Measurements from ENCODE around the gene POPDC2. TPM values are rescaled to one million over a fixed set of nuclear protein-coding genes. Genes with fewer than 3 reads are reported as not detected.
A peak's percentile ranks its signal among the peaks of the same experiment; 100 is the strongest.

Gene POPDC2
- total RNA-seq, 8 experiments from 2014 or later = 0.31 to 4.6 (median 1.4) TPM; not detected in 1

GRCh38 chr3:119613872-119614271 lies 46.5 kb downstream of the POPDC2 start:
- in situ Hi-C loops (cut with MboI; ENCODE audit: low pct_unique_long_range_greater_than_20kb in 2 of 9, low sequenced_read_pairs in 9 of 9, unreplicated experiment in 9 of 9) = no loop called here
- Histone ChIP-seq H3K4me3 (no peak overlapping the region), H3K4me1 (replicated peaks in 1 of 2) (no peaks in the 10 kb centered on the region), H3K27ac (no peak overlapping the region)
- 0 to 100% (median 80%) methylated on average over 1 to 2 of the region's 4 CpGs; no CpG with 5 or more reads in 4 of the 10 experiments for WGBS, 10 experiments
- ATAC-seq (replicated peaks in 6 of 8) = no peak

GRCh38 chr3:119613201-119613600 lies 47.2 kb downstream of the POPDC2 start:
- Histone ChIP-seq H3K4me3 (no peak overlapping the region), H3K4me1 (replicated peaks in 1 of 2) (peaks cover 0 to 4% of the 10 kb centered on the region in 2 donors), H3K27ac (no peak overlapping the region)
- peak in 1 of 8 experiments; percentile 81 for ATAC-seq (replicated peaks in 6 of 8)
- WGBS, 10 experiments = 86 to 100% (median 100%) methylated on average over 1 of the region's 1 CpG; no CpG with 5 or more reads in 7 of the 10 experiments
- in situ Hi-C loops (cut with MboI; ENCODE audit: low pct_unique_long_range_greater_than_20kb in 2 of 9, low sequenced_read_pairs in 9 of 9, unreplicated experiment in 9 of 9) = no loop called here

DNA sequence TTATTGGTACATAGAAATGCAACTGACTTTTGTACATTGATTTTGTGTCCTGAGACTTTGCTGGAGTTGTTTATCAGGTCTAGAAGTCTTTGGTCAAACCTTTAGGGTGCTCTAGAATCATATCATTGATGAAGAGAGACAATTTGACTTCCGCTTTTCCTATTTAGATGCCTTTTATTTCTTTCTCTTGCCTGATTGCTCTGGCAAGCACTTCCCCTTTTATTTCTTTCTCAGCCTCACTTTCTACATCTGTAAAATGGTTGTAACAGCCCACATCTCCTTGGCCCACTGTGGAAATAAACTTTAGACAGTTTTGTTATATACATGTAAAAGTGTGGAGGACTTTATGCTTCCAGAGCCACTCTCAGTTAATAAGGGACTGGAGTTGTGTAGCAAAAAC lies 48.7 kb downstream of the POPDC2 start:
- ATAC-seq (replicated peaks in 6 of 8) = no peak
- H3K4me3 ChIP-seq = no peak overlapping the region
- WGBS, 10 experiments = 60 to 100% (median 89%) methylated on average over 1 of the region's 1 CpG; no CpG with 5 or more reads in 2 of the 10 experiments
- in situ Hi-C loops (cut with MboI; ENCODE audit: low pct_unique_long_range_greater_than_20kb in 2 of 9, low sequenced_read_pairs in 9 of 9, unreplicated experiment in 9 of 9) = no loop called here
- H3K4me1 ChIP-seq (replicated peaks in 1 of 2) = peaks cover 4 to 8% of the 10 kb centered on the region in 2 donors
- no peak overlapping the region for H3K27ac ChIP-seq

DNA sequence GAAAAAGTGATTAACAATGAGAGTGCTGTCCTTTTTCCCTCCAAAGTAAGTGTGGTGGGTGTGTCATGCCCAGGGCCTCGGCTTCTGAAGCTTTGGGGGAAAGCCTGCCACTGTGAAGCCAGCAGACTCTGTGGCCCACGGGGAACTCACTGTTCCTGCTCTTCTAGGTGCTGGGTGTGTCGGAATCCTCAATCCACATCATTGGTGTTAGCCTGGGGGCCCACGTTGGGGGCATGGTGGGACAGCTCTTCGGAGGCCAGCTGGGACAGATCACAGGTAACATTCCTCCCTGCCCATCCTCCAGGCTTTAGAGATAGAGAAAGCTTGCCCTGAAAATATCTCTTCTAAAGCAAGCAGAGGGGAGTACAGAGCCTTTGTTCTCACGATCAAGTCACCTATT lies 51.1 kb downstream of the POPDC2 start:
- ATAC-seq (replicated peaks in 6 of 8) = no peak
- no peak overlapping the region for H3K27ac ChIP-seq
- in situ Hi-C loops (cut with MboI; ENCODE audit: low pct_unique_long_range_greater_than_20kb in 2 of 9, low sequenced_read_pairs in 9 of 9, unreplicated experiment in 9 of 9) = no loop called here

DNA sequence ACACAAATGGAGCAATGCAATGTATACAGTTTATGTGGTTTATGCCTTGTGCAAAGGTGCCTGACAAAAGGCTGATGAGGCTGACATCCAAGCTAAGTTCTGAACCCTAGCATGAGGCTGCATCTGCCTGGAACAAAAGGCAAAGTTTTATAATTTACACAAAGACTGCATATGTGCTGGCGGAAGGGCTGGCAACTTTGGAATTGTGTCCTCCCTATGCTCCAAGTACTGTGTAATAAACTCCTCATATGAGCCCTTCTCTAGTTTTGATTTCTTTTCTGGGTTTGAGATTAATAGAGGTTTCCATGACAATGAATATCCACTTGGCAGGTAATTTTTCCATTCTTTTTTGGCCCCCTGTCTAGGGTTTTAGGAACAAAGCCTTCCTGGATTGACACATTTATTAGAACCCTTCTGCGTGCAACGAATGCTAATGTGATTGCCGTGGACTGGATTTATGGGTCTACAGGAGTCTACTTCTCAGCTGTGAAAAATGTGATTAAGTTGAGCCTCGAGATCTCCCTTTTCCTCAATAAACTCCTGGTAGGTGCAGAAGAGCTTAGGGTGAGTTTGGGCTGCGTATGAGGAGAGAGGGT lies 51.9 kb downstream of the POPDC2 start:
- Histone ChIP-seq H3K27ac (no peak overlapping the region), H3K4me1 (replicated peaks in 1 of 2) (peaks cover 4 to 8% of the 10 kb centered on the region in 2 donors), H3K4me3 (no peak overlapping the region)
- in situ Hi-C loops (cut with MboI; ENCODE audit: low pct_unique_long_range_greater_than_20kb in 2 of 9, low sequenced_read_pairs in 9 of 9, unreplicated experiment in 9 of 9) = no loop called here
- peak in 3 of 8 experiments; percentile 39 to 80 (median 55) for ATAC-seq (replicated peaks in 6 of 8)
- WGBS, 10 experiments = 24 to 100% (median 59%) methylated on average over 1 to 6 of the region's 6 CpGs; no CpG with 5 or more reads in 2 of the 10 experiments

More for the DNA sequence above, 51.1 kb downstream of the POPDC2 start:
- peaks cover 4 to 8% of the 10 kb centered on the region in 2 donors for H3K4me1 ChIP-seq (replicated peaks in 1 of 2)
- no peak overlapping the region for H3K4me3 ChIP-seq
- WGBS, 10 experiments = 14 to 100% (median 78%) methylated on average over 1 to 4 of the region's 6 CpGs; no CpG with 5 or more reads in 3 of the 10 experiments

DNA sequence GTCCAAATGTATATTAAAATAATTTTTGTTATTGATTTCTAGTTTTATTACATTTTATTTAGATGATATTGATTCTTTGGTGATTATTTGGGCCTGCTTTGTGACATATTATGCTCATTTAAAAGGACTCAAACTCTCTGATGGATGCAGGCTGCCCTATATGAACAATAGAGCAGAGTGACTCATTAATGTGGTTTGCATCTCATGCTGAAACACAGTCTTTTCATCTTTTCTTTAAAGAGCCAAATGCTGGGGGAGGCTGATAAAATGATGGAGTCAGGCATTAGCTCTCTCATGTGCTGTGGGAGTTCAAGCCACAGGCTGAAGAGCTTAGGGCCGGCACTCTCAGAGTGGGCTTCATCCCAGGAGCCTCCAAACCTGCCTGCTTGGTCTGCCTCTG lies 55.5 kb downstream of the POPDC2 start:
- H3K4me3 ChIP-seq = no peak overlapping the region
- peak in 5 of 8 experiments; percentile 55 to 79 (median 60) for ATAC-seq (replicated peaks in 6 of 8)
- in situ Hi-C loops (cut with MboI; ENCODE audit: low pct_unique_long_range_greater_than_20kb in 2 of 9, low sequenced_read_pairs in 9 of 9, unreplicated experiment in 9 of 9) = no loop called here
- peaks cover 4 to 8% of the 10 kb centered on the region in 2 donors for H3K4me1 ChIP-seq (replicated peaks in 1 of 2)
- WGBS, 10 experiments = 40 to 80% (median 43%) methylated on average over 1 of the region's 1 CpG; no CpG with 5 or more reads in 7 of the 10 experiments
- no peak overlapping the region for H3K27ac ChIP-seq

DNA sequence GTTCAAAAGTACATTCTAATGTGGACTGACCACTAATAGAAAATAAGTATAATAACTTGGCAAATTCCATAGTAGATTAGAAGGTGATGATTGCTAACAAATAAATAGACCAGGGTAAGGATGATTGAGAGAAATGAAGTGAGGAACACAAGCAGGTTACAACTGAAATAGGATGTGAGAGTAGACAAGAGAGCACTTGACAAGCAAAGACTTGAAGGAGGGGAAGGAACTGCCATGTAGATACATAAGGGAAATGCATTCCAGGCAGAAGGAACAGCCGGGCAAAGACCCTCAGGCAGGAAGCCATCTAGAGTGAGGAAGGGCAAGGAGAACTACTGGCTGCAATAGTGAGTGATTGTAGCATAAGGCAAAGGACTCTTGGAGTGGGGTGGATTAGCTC lies 57.7 kb downstream of the POPDC2 start:
- 29 to 100% (median 71%) methylated on average over 1 of the region's 1 CpG; no CpG with 5 or more reads in 3 of the 10 experiments for WGBS, 10 experiments

DNA sequence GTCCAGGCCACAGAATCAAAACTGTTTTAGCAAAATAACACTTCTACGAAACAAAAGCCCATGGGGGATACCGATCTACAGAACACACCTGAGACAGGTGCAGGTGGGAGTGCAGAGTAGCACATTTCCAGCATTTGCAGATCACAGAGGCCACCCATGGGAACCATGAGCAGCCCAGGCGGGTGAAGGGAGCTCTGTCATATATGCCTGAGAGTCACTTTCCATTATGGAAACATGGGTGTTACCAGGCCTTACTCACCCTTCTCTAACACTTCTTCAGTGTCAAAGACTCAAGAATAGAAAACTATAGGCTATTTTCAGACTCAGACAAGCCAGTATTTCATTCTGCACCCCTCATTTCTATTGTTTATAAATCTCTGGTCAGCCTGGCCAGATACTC lies 59.2 kb downstream of the POPDC2 start:
- 60 to 100% (median 93%) methylated on average over 1 to 2 of the region's 3 CpGs; no CpG with 5 or more reads in 4 of the 10 experiments for WGBS, 10 experiments
- peak in 2 of 8 experiments; percentile 89 to 90 for ATAC-seq (replicated peaks in 6 of 8)
- in situ Hi-C loops (cut with MboI; ENCODE audit: low pct_unique_long_range_greater_than_20kb in 2 of 9, low sequenced_read_pairs in 9 of 9, unreplicated experiment in 9 of 9) = no loop called here
- Histone ChIP-seq H3K27ac (no peak overlapping the region), H3K4me3 (no peak overlapping the region), H3K4me1 (replicated peaks in 1 of 2) (peaks cover 0 to 9% of the 10 kb centered on the region in 2 donors)

More for the DNA sequence above, 57.7 kb downstream of the POPDC2 start:
- peaks cover 0 to 8% of the 10 kb centered on the region in 2 donors for H3K4me1 ChIP-seq (replicated peaks in 1 of 2)
- in situ Hi-C loops (cut with MboI; ENCODE audit: low pct_unique_long_range_greater_than_20kb in 2 of 9, low sequenced_read_pairs in 9 of 9, unreplicated experiment in 9 of 9) = no loop called here
- no peak overlapping the region for H3K4me3 ChIP-seq
- no peak overlapping the region for H3K27ac ChIP-seq
- no peak for ATAC-seq (replicated peaks in 6 of 8)

DNA sequence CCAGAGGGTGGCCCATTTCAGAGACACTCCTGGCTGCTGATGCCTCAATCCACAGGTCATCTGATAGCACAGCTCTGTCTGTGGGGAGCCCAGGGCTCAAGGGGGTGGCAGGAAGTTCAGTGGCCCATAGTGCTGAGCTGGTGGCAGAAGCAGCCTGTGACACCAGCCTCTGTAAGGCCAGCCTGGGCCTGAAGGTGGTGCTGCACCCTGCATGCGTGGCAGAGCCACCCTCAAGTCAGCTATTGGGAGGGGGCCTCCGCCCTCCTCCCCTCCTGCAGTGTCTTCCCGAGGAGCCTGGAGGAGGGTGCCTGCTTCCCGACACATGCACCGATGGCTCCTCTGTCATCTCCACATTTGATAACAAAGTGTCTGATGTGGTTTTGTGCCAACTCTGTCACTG lies 59.7 kb downstream of the POPDC2 start:
- peaks cover 0 to 12% of the 10 kb centered on the region in 2 donors for H3K4me1 ChIP-seq (replicated peaks in 1 of 2)
- H3K4me3 ChIP-seq = no peak overlapping the region
- in situ Hi-C loops (cut with MboI; ENCODE audit: low pct_unique_long_range_greater_than_20kb in 2 of 9, low sequenced_read_pairs in 9 of 9, unreplicated experiment in 9 of 9) = no loop called here
- peak in 6 of 8 experiments; percentile 26 to 71 (median 57) for ATAC-seq (replicated peaks in 6 of 8)
- H3K27ac ChIP-seq = no peak overlapping the region
- 35 to 65% (median 44%) methylated on average over 3 to 4 of the region's 5 CpGs; no CpG with 5 or more reads in 7 of the 10 experiments for WGBS, 10 experiments

GRCh38 chr3:119599558-119600174 lies 60.7 kb downstream of the POPDC2 start:
- Histone ChIP-seq H3K4me3 (no peak overlapping the region), H3K4me1 (replicated peaks in 1 of 2) (peaks cover 0 to 12% of the 10 kb centered on the region in 2 donors), H3K27ac (no peak overlapping the region)
- WGBS, 10 experiments = 69 to 100% (median 88%) methylated on average over 2 to 5 of the region's 6 CpGs; no CpG with 5 or more reads in 1 of the 10 experiments
- no peak for ATAC-seq (replicated peaks in 6 of 8)
- in situ Hi-C loops (cut with MboI; ENCODE audit: low pct_unique_long_range_greater_than_20kb in 2 of 9, low sequenced_read_pairs in 9 of 9, unreplicated experiment in 9 of 9) = no loop called here

DNA sequence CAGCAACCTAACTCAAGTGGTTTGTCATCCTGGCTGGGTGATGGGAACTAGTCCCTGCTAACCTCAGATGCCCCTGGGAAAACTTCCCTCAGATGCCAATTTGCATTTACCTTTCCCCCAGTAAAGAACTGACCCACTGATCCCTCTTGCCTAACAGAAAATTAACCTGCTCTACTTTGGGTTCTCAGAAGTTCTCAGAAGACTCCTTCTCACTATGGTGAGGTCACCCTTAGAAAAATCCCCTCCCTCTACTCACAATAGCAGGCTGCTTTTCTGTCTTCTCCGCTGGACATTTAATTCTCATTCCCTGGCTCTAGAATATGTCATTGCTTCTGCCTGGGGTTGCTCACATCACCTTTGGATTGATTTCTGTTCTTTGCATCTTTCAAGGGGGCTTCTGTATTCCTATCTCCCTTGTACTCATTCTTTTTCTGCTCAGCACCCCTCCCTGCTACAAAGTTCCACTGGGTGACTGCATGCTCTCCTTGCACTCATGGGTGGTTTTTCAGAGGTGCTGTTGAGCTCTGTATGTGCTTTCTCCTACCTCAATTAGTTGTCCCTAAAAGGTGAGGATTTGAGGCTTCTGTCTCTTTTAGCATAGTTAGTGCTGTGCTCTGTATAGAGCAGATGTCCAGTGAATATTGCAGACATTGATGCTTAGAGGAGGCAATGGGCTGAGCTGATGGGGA lies 61.8 kb downstream of the POPDC2 start:
- ATAC-seq (replicated peaks in 6 of 8) = no peak
- Histone ChIP-seq H3K4me1 (replicated peaks in 1 of 2) (peaks cover 0 to 12% of the 10 kb centered on the region in 2 donors), H3K4me3 (no peak overlapping the region), H3K27ac (no peak overlapping the region)
- in situ Hi-C loops (cut with MboI; ENCODE audit: low pct_unique_long_range_greater_than_20kb in 2 of 9, low sequenced_read_pairs in 9 of 9, unreplicated experiment in 9 of 9) = no loop called here
- WGBS, 10 experiments = 40 to 100% (median 100%) methylated on average over 1 of the region's 1 CpG; no CpG with 5 or more reads in 3 of the 10 experiments

DNA sequence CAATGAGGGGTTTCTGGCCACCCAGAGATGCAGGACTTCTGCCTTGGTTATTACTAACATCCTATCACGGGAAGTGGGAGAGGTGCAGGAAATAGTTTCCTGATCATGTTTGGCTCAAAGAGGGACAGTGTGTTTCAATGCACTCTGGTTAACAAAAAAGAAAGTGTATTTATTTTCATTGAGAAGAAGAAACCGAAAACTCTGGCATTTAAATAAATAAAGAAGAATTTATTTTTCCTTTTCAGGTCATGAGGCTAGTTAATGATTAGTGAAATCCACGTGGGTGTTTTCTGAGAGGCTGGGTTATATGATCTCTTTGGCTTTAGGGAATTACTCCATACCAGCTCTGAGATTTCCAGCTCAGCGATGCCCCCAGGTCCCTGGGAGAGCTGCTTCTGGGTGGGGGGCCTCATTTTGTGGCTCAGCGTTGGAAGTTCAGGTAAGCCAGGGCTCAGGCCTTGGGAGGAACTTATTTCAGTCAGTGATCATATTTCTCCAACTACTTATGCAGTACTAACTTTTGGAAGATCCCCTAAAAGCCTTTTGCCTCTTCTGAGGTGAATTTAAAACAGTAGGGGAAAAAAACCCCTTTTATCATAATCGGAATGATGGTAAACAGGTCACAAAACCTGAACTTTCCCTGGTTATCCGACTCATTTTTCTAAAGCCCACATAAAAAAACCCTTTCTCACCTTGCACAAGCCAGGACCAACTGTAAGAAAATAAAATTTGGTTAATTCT lies 62.7 kb downstream of the POPDC2 start, which contains the start of gene PLA1A:
Gene PLA1A (plus strand): TSS at position 338 of the 741 bp plus-strand sequence. CDS start 29 bp downstream, at position 367.
- in situ Hi-C loops (cut with MboI; ENCODE audit: low pct_unique_long_range_greater_than_20kb in 2 of 9, low sequenced_read_pairs in 9 of 9, unreplicated experiment in 9 of 9) = no loop called here
- Histone ChIP-seq H3K4me1 (replicated peaks in 1 of 2) (peaks cover 0 to 12% of the 10 kb centered on the region in 2 donors), H3K27ac (no peak within 1 kb of the TSS), H3K4me3 (no peak within 1 kb of the TSS)
- 20 to 100% (median 51%) methylated on average over 2 to 7 of the region's 7 CpGs for WGBS, 10 experiments
- ATAC-seq (replicated peaks in 6 of 8) = no peak
